WTC11 (cell line): Measurements from ENCODE around the gene GRIK5. TPM values are rescaled to one million over a fixed set of nuclear protein-coding genes. Genes with fewer than 3 reads are reported as not detected.

ENCODE experiments used
- ATAC-seq: fragments of 200-7000 bp; cut with Tn5 transposase; 2 replicates; pipeline ENCODE4 v1.10.0; 2021; ENCODE audit warnings: mild to moderate bottlenecking, moderate library complexity
- CTCF ChIA-PET: fragments of 300-600 bp; sonication (Branson Sonifier 250); formaldehyde crosslinking; loops from one replicate; lab custom pipeline; 2021; ENCODE audit warnings: antibody characterized with exemption; lab: Charles Lee
- POLR2A ChIA-PET: fragments of 350-600 bp; sonication (Branson Sonifier 250); formaldehyde crosslinking; loops from one replicate; lab custom pipeline; 2021; ENCODE audit warnings: antibody characterized with exemption; lab: Charles Lee
- DNase-seq: peaks from one replicate; pipeline ENCODE4 v3.0.0; 2021; ENCODE audit warnings: low spot score
- H3K27ac Mint-ChIP-seq: 2 replicates; pipeline ENCODE4 v1.8.0; 2021; ENCODE audit warnings: mixed read lengths
- H3K27me3 Mint-ChIP-seq: 2 replicates; pipeline ENCODE4 v1.8.0; 2021; ENCODE audit warnings: low read depth, mild to moderate bottlenecking, moderate library complexity, mixed read lengths
- H3K36me3 Mint-ChIP-seq: 2 replicates; pipeline ENCODE4 v1.8.0; 2021; ENCODE audit warnings: mixed read lengths
- H3K4me1 Mint-ChIP-seq: 2 replicates; pipeline ENCODE4 v1.8.0; 2022; ENCODE audit warnings: mixed read lengths
- H3K4me3 Mint-ChIP-seq: 2 replicates; pipeline ENCODE4 v1.8.0; 2021; ENCODE audit warnings: mild to moderate bottlenecking, moderate library complexity, mixed read lengths
- H3K9me3 Mint-ChIP-seq: 2 replicates; pipeline ENCODE4 v1.8.0; 2021; ENCODE audit warnings: mixed read lengths
- ARID4B ChIP-seq: sonication (generic); formaldehyde crosslinking; IDR thresholded peaks from 2 replicates; pipeline ENCODE4 v1.8.0; 2023; ENCODE audit warnings: missing genetic modification reagents, mild to moderate bottlenecking, borderline replicate concordance
- CBFB ChIP-seq: sonication (generic); formaldehyde crosslinking; IDR thresholded peaks from 2 replicates; pipeline ENCODE4 v1.8.1; 2022; ENCODE audit warnings: mild to moderate bottlenecking, low read depth, missing genetic modification reagents
- CREB1 ChIP-seq: sonication (generic); formaldehyde crosslinking; IDR thresholded peaks from 2 replicates; pipeline ENCODE4 v1.8.0; 2023; ENCODE audit warnings: mild to moderate bottlenecking, missing genetic modification reagents
- CREM ChIP-seq: sonication (generic); formaldehyde crosslinking; IDR thresholded peaks from 2 replicates; pipeline ENCODE4 v1.8.1; 2022; ENCODE audit warnings: mild to moderate bottlenecking, missing genetic modification reagents, moderate library complexity
- E2F5 ChIP-seq: sonication (generic); formaldehyde crosslinking; IDR thresholded peaks from 2 replicates; pipeline ENCODE4 v1.8.1; 2022; ENCODE audit warnings: mild to moderate bottlenecking, moderate library complexity, missing genetic modification reagents
- ELF4 ChIP-seq: sonication (generic); formaldehyde crosslinking; IDR thresholded peaks from 2 replicates; pipeline ENCODE4 v1.8.1; 2022; ENCODE audit warnings: low read depth, mild to moderate bottlenecking, moderate library complexity, missing genetic modification reagents
- ERG ChIP-seq: fragments of 250-450 bp; sonication (Bioruptor Pico); IDR thresholded peaks from 2 replicates; pipeline ENCODE4 v1.8.0; 2021; ENCODE audit warnings: mild to moderate bottlenecking
- FOXK1 ChIP-seq: sonication (generic); formaldehyde crosslinking; IDR thresholded peaks from 2 replicates; pipeline ENCODE4 v1.8.0; 2022; ENCODE audit warnings: mild to moderate bottlenecking, moderate library complexity, missing genetic modification reagents
- FOXP4 ChIP-seq: sonication (generic); formaldehyde crosslinking; IDR thresholded peaks from 2 replicates; pipeline ENCODE4 v1.8.0; 2022; ENCODE audit warnings: mild to moderate bottlenecking, missing genetic modification reagents
- GTF2I ChIP-seq: fragments of 250-450 bp; sonication (Bioruptor Pico); conservative IDR thresholded peaks from 2 replicates; pipeline ENCODE4 v1.4.0; 2021; ENCODE audit warnings: mild to moderate bottlenecking
- MAX ChIP-seq: sonication (generic); formaldehyde crosslinking; IDR thresholded peaks from 2 replicates; pipeline ENCODE4 v1.8.0; 2022; ENCODE audit warnings: mild to moderate bottlenecking, missing genetic modification reagents
- MXD4 ChIP-seq: fragments of 250-450 bp; sonication (Bioruptor Pico); IDR thresholded peaks from 2 replicates; pipeline ENCODE4 v1.8.0; 2021; ENCODE audit warnings: mild to moderate bottlenecking, moderate library complexity, borderline replicate concordance
- MYBL2 ChIP-seq: sonication (generic); formaldehyde crosslinking; IDR thresholded peaks from 2 replicates; pipeline ENCODE4 v1.8.1; 2023; ENCODE audit warnings: mild to moderate bottlenecking, moderate library complexity, missing genetic modification reagents
- NFYB ChIP-seq: sonication (generic); formaldehyde crosslinking; conservative IDR thresholded peaks from 2 replicates; pipeline ENCODE4 v1.8.0; 2022; ENCODE audit warnings: low read depth, missing genetic modification reagents
- NR1H2 ChIP-seq: sonication (generic); formaldehyde crosslinking; IDR thresholded peaks from 2 replicates; pipeline ENCODE4 v1.9.0; 2021; ENCODE audit warnings: mild to moderate bottlenecking, moderate library complexity, missing genetic modification reagents
- NR2C2 ChIP-seq: sonication (generic); formaldehyde crosslinking; IDR thresholded peaks from 2 replicates; pipeline ENCODE4 v1.8.0; 2022; ENCODE audit warnings: mild to moderate bottlenecking, missing genetic modification reagents
- SP1 ChIP-seq: sonication (generic); formaldehyde crosslinking; conservative IDR thresholded peaks from 2 replicates; pipeline ENCODE4 v1.8.1; 2022; ENCODE audit warnings: missing genetic modification reagents
- TEAD1 ChIP-seq: sonication (generic); formaldehyde crosslinking; IDR thresholded peaks from 2 replicates; pipeline ENCODE4 v1.8.0; 2022; ENCODE audit warnings: mild to moderate bottlenecking, missing genetic modification reagents
- USF1 ChIP-seq: sonication (generic); formaldehyde crosslinking; IDR thresholded peaks from 2 replicates; pipeline ENCODE4 v1.8.0; 2022; ENCODE audit warnings: mild to moderate bottlenecking, missing genetic modification reagents
- USF2 ChIP-seq: sonication (generic); formaldehyde crosslinking; IDR thresholded peaks from 2 replicates; pipeline ENCODE4 v1.8.1; 2023; ENCODE audit warnings: mild to moderate bottlenecking, missing genetic modification reagents, moderate library complexity
- ZNF121 ChIP-seq: sonication (generic); formaldehyde crosslinking; IDR thresholded peaks from 2 replicates; pipeline ENCODE4 v1.8.0; 2023; ENCODE audit warnings: missing genetic modification reagents
- ZNF232 ChIP-seq: sonication (generic); formaldehyde crosslinking; IDR thresholded peaks from 2 replicates; pipeline ENCODE4 v1.8.0; 2022; ENCODE audit warnings: mild to moderate bottlenecking, missing genetic modification reagents
- ZNF423 ChIP-seq: fragments of 250-450 bp; sonication (Bioruptor Pico); IDR thresholded peaks from 2 replicates; pipeline ENCODE4 v2.1.2; 2022; ENCODE audit warnings: mild to moderate bottlenecking, moderate library complexity
- total RNA-seq: library from RNA; stranded (reverse); gene quantifications from 3 replicates; pipeline ENCODE4 v1.2.3, GENCODE V29; 2021

Gene GRIK5
- total RNA-seq, 1 experiment from 2014 or later = 52.3 TPM

- DNase-seq (peak; percentile 97), ATAC-seq (peak; percentile 85)
- POLR2A ChIA-PET = interaction anchor here (0.5 to 2.1 kb wide), 8 partner anchors 34 to 420 kb away, joined by 3 to 8 read pairs (median 3); partner anchors contain the start of genes ATP1A3 and RPS19
- Mint-ChIP-seq H3K27ac (peak within 1 kb of the TSS; percentile 98), H3K4me3 (peak within 1 kb of the TSS; percentile 78), H3K4me1 (peaks cover 18% of the 10 kb centered on the region), H3K9me3 (no peaks in the 10 kb centered on the region), H3K36me3 (no peaks in the 10 kb centered on the region; the same call in 1 of the 2 replicates), H3K27me3 (no peaks in the 10 kb centered on the region)
- CTCF ChIA-PET = interaction anchor here (0.7 to 5.1 kb wide), 23 partner anchors 9 to 1709 kb away, joined by 3 to 26 read pairs (median 5); partner anchors contain the start of gene RPS19
- no peak for TF ChIP-seq ZNF423 (CRISPR knock-in tag)
- TF ChIP-seq NR1H2 (CRISPR knock-in tag) = no peak
- peak; percentile 97 for TF ChIP-seq SP1 (CRISPR knock-in tag)
- no peak for TF ChIP-seq ERG
- TF ChIP-seq ARID4B (CRISPR knock-in tag) = no peak; the same call in 1 of the 2 replicates
- TF ChIP-seq ELF4 (CRISPR knock-in tag) = 0 out of 2 replicates have a peak, but pooled peaks have one; percentile 50
- peak; percentile 48; the same call in 1 of the 2 replicates for TF ChIP-seq TEAD1
- TF ChIP-seq E2F5 (CRISPR knock-in tag) = 0 out of 2 replicates have a peak, but pooled peaks have one; percentile 14
- TF ChIP-seq MXD4 = no peak
- 0 out of 2 replicates have a peak, but pooled peaks have one; percentile 27 for TF ChIP-seq MYBL2
- peak; percentile 74 for TF ChIP-seq CREM
- TF ChIP-seq ZNF121 = peak; percentile 74; the same call in 1 of the 2 replicates
- TF ChIP-seq ZNF232 = no peak
- no peak for TF ChIP-seq CBFB (CRISPR knock-in tag)
- TF ChIP-seq USF2 = peak; percentile 59
- no peak; the same call in 1 of the 2 replicates for TF ChIP-seq NFYB
- no peak for TF ChIP-seq CREB1 (CRISPR knock-in tag)
- peak; percentile 82; the same call in 1 of the 2 replicates for TF ChIP-seq GTF2I (CRISPR knock-in tag)
- peak; percentile 79 for TF ChIP-seq FOXK1
- no peak for TF ChIP-seq FOXP4 (CRISPR knock-in tag)
- 0 out of 2 replicates have a peak, but pooled peaks have one; percentile 28 for TF ChIP-seq USF1 (CRISPR knock-in tag)
- peak; percentile 46; the same call in 1 of the 2 replicates for TF ChIP-seq MAX (CRISPR knock-in tag)
- TF ChIP-seq NR2C2 (CRISPR knock-in tag) = no peak
Measured at GRCh38 chr19:41959056-41960053, 110.7 kb downstream of the GRIK5 start, which contains the start of gene RABAC1. TSS of gene RABAC1 (minus strand) at chr19:41959321. CDS start at chr19:41959292, 29 bp downstream.
